ENCODE results near the gene KCNS1.

DNA sequence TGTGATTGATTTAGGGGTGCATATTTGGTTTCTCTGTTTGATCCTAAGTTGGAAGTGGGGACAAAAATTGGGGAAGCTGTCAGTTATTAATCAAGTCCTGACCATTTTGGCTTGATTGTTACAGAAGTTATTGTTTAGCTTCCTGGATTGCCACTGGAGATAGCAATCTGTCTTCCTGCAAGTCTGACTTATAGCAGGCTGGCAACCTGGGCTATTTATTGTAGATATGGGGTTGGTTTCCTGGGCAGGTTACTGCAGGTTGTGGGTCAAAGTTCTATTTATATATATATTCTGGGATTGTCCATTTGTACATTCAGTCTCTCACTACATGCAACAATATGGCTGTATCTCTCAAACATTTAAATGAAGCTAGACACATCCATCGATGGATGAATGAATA is 17.8 kb downstream of the KCNS1 start:
- TF ChIP-seq CTCF (conservative IDR thresholded peaks at IDR 0.05 in 1 of 2, IDR thresholded peaks at IDR 0.05 in 1 of 2; ENCODE audit: low read depth in 1 of 2, low read length in 2 of 2) (no peak), EZH2 (IDR thresholded peaks at IDR 0.05; ENCODE audit: low read length, missing control alignments) (no peak)

Data from fibroblast of lung (primary cell).